ENCODE results near the gene NPB. TPM values are rescaled to one million over a fixed set of nuclear protein-coding genes. Genes with fewer than 3 reads are reported as not detected.

Gene NPB
- total RNA-seq, 4 donors from 2014 or later = 0.12 to 0.16 TPM; not detected in 2

GRCh38 chr17:81895400-81895799, 6.6 kb upstream of the NPB start:
- Histone ChIP-seq H3K4me1 (peaks cover under 1 to 24% (median 7%) of the 10 kb centered on the region in 3 donors), H3K4me3 (no peak overlapping the region), H3K27ac (no peak overlapping the region), H3K36me3 (peaks cover 0 to 68% of the 10 kb centered on the region in 2 donors), H3K9me3 (no peaks in the 10 kb centered on the region), H3K27me3 (no peaks in the 10 kb centered on the region)
- WGBS, 2 donors (ENCODE audit: low coverage in 1 of 2) = 63 to 85% methylated on average over 4 to 11 of the region's 11 CpGs
- ATAC-seq = no peak
- TF ChIP-seq POLR2A (IDR thresholded peaks at IDR 0.05) = no peak
- no peak for TF ChIP-seq CTCF (IDR thresholded peaks at IDR 0.05)
- no peak for TF ChIP-seq POLR2AphosphoS5 (IDR thresholded peaks at IDR 0.05)
- TF ChIP-seq EP300 (IDR thresholded peaks at IDR 0.05) = no peak

GRCh38 chr17:81898029-81898866, 3.8 kb upstream of the NPB start:
- peaks cover 0 to 75% of the 10 kb centered on the region in 2 donors for H3K36me3 ChIP-seq
- no peak for ATAC-seq

GRCh38 chr17:81898885-81899284, 3.2 kb upstream of the NPB start:
- H3K4me3 ChIP-seq = no peak overlapping the region
- TF ChIP-seq CTCF (IDR thresholded peaks at IDR 0.05) (no peak), POLR2AphosphoS5 (IDR thresholded peaks at IDR 0.05) (no peak), EP300 (IDR thresholded peaks at IDR 0.05) (no peak), POLR2A (IDR thresholded peaks at IDR 0.05) (no peak)
- ATAC-seq = no peak
- H3K9me3 ChIP-seq = no peaks in the 10 kb centered on the region
- 67% methylated on average over 1 of the region's 9 CpGs; no CpG with 5 or more reads in 1 of the 2 donors for WGBS, 2 donors (ENCODE audit: low coverage in 1 of 2)
- no peak overlapping the region for H3K27ac ChIP-seq
- peaks cover 24% of the 10 kb centered on the region for H3K27me3 ChIP-seq
- H3K4me1 ChIP-seq = peaks cover 0 to 20% (median 11%) of the 10 kb centered on the region in 3 donors
- H3K36me3 ChIP-seq = peaks cover 0 to 77% of the 10 kb centered on the region in 2 donors

More at GRCh38 chr17:81898029-81898866, 3.8 kb upstream of the NPB start:
- 70 to 74% methylated on average over 6 to 9 of the region's 19 CpGs for WGBS, 2 donors (ENCODE audit: low coverage in 1 of 2)
- Histone ChIP-seq H3K9me3 (no peaks in the 10 kb centered on the region), H3K4me3 (no peak overlapping the region), H3K27ac (no peak overlapping the region), H3K4me1 (peaks cover 0 to 24% (median 11%) of the 10 kb centered on the region in 3 donors), H3K27me3 (peaks cover 24% of the 10 kb centered on the region)
- TF ChIP-seq POLR2AphosphoS5 (IDR thresholded peaks at IDR 0.05) (no peak), EP300 (IDR thresholded peaks at IDR 0.05) (no peak), CTCF (IDR thresholded peaks at IDR 0.05) (no peak), POLR2A (IDR thresholded peaks at IDR 0.05) (no peak)

GRCh38 chr17:81899514-81900166, 2.4 kb upstream of the NPB start:
- Histone ChIP-seq H3K36me3 (peaks cover 0 to 77% of the 10 kb centered on the region in 2 donors), H3K9me3 (no peaks in the 10 kb centered on the region), H3K4me1 (peaks cover 0 to 20% (median 11%) of the 10 kb centered on the region in 3 donors), H3K4me3 (no peak overlapping the region), H3K27ac (no peak overlapping the region), H3K27me3 (peaks cover 24% of the 10 kb centered on the region)
- no peak for TF ChIP-seq EP300 (IDR thresholded peaks at IDR 0.05)
- no peak for TF ChIP-seq POLR2A (IDR thresholded peaks at IDR 0.05)
- TF ChIP-seq POLR2AphosphoS5 (IDR thresholded peaks at IDR 0.05) = no peak
- TF ChIP-seq CTCF (IDR thresholded peaks at IDR 0.05) = no peak
- ATAC-seq = no peak
- 60% methylated on average over 1 of the region's 22 CpGs; no CpG with 5 or more reads in 1 of the 2 donors for WGBS, 2 donors (ENCODE audit: low coverage in 1 of 2)
